Fibroblast of lung (primary cell): ENCODE measurements around the gene FCHO2. TPM values are rescaled to one million over a fixed set of nuclear protein-coding genes. Genes with fewer than 3 reads are reported as not detected.

Experiments
- DNase-seq, 2 donors: peaks; one replicate each; pipeline versions ENCODE4 v3.0.0 to v3.0.0-alpha.2; 2010; ENCODE audit warnings: low read depth in 2 of 2
- H2AFZ ChIP-seq: 2 replicates; pipeline ENCODE4 v1.5.1; 2012; ENCODE audit warnings: low read length, control low read depth, inconsistent platforms
- H3K27ac ChIP-seq: 2 replicates; pipeline ENCODE4 v1.5.1; 2011; ENCODE audit warnings: low read length, control low read depth; ENCODE audit not compliant: insufficient read depth
- H3K27me3 ChIP-seq: 2 replicates; pipeline ENCODE4 v1.5.1; 2011; ENCODE audit warnings: mild to moderate bottlenecking, low read length; ENCODE audit not compliant: control insufficient read depth, insufficient read depth
- H3K36me3 ChIP-seq: 2 replicates; pipeline ENCODE4 v1.5.1; 2011; ENCODE audit warnings: low read length; ENCODE audit not compliant: control insufficient read depth, insufficient read depth
- H3K4me1 ChIP-seq: 2 replicates; pipeline ENCODE4 v1.5.1; 2011; ENCODE audit warnings: low read length; ENCODE audit not compliant: control insufficient read depth, insufficient read depth; ENCODE audit errors: extremely low read depth
- H3K4me2 ChIP-seq: 2 replicates; pipeline ENCODE4 v1.5.1; 2011; ENCODE audit warnings: low read length, control low read depth; ENCODE audit not compliant: insufficient read depth; ENCODE audit errors: extremely low read depth
- H3K4me3 ChIP-seq, 4 experiments: fragments of 200-600 bp in 1 of 4; sonication (generic) in 1 of 4; replicated peaks in 1 of 4; 2 replicates each; pipeline ENCODE4 v1.5.1; 2011 to 2016; ENCODE audit warnings: low read length in 4 of 4, low read depth in 3 of 4, mild to moderate bottlenecking in 3 of 4, control low read depth in 2 of 4, inconsistent platforms in 1 of 4, mixed read lengths in 1 of 4; ENCODE audit not compliant: insufficient read depth in 1 of 4; ENCODE audit errors: control extremely low read depth in 1 of 4
- H3K79me2 ChIP-seq: 2 replicates; pipeline ENCODE4 v1.5.1; 2012; ENCODE audit warnings: mild to moderate bottlenecking, low read length, inconsistent platforms; ENCODE audit not compliant: control insufficient read depth, insufficient read depth
- H3K9ac ChIP-seq: 2 replicates; pipeline ENCODE4 v1.5.1; 2011; ENCODE audit warnings: mild to moderate bottlenecking, low read length, control low read depth; ENCODE audit not compliant: insufficient read depth
- H3K9me3 ChIP-seq: 2 replicates; pipeline ENCODE4 v1.5.1; 2012; ENCODE audit warnings: low read depth, low read length; ENCODE audit not compliant: control insufficient read depth, insufficient read depth
- H4K20me1 ChIP-seq: 2 replicates; pipeline ENCODE4 v1.5.1; 2011; ENCODE audit warnings: low read length; ENCODE audit not compliant: control insufficient read depth, insufficient read depth; ENCODE audit errors: extremely low read depth
- EZH2 ChIP-seq: IDR thresholded peaks from 2 replicates; pipeline ENCODE4 v1.5.1; 2012; ENCODE audit warnings: low read length, control low read depth, mild to moderate bottlenecking; ENCODE audit errors: missing control alignments
- polyA plus RNA-seq, 2 donors: library from polyadenylated mRNA; depleted of rRNA in 1 of 2; stranded (reverse) in 1 of 2; unstranded in 1 of 2; fragments of >200 nt; gene quantifications; 2 replicates each; pipeline ENCODE4 v1.2.1, GENCODE V29; 2011 to 2012; ENCODE audit warnings: missing spikeins in 1 of 2
- total RNA-seq: library from RNA; depleted of rRNA; stranded (reverse); fragments of >200 nt; gene quantifications from 2 replicates; pipeline ENCODE4 v1.2.1, GENCODE V29; 2014
- TF ChIP-seq, protein P1 (sequence below), 2 donors: IDR thresholded peaks in 1 of 2; conservative IDR thresholded peaks in 1 of 2; 1 replicate in 1 of 2; 2 replicates in 1 of 2; pipeline ENCODE4 v1.5.1; 2011 to 2012; ENCODE audit warnings: low read length in 2 of 2, control low read depth in 1 of 2, inconsistent platforms in 1 of 2, low read depth in 1 of 2, mild to moderate bottlenecking in 1 of 2

FCHO2 gene
- total and polyA plus RNA-seq, 2 donors (not counting 1 experiment from before 2014, with no cell fraction given): 11.3 to 19.2 TPM

DNA sequence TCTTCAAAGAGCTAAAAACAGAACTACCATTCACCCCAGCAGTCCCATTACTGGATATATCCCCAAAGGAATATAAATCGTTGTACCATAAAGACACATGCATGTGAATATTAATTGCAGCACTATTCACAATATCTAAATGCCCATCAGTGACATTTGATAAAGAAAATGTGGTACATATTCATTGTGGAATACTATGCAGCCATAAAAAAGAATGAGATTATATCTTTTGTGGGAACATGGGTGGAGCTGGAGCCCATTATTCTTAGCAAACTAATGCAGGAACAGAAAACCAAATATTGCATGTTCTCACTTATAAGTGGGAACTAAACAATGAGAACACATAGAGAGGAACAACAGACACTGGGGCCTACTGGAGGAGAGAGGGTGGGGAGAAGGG lies 38.7 kb downstream of the FCHO2 start:
- H2AFZ ChIP-seq: no peak overlapping the region
- H3K4me2 ChIP-seq: no peak overlapping the region
- no peaks in the 10 kb centered on the region for H4K20me1 ChIP-seq
- H3K9ac ChIP-seq: no peak overlapping the region
- H3K79me2 ChIP-seq: no peaks in the 10 kb centered on the region
- H3K27me3 ChIP-seq: no peaks in the 10 kb centered on the region
- H3K9me3 ChIP-seq: no peaks in the 10 kb centered on the region
- no peaks in the 10 kb centered on the region for H3K36me3 ChIP-seq
- H3K4me3 ChIP-seq: no peak overlapping the region
- no peaks in the 10 kb centered on the region for H3K4me1 ChIP-seq
- no peak for TF ChIP-seq EZH2
- TF ChIP-seq, protein P1, sequence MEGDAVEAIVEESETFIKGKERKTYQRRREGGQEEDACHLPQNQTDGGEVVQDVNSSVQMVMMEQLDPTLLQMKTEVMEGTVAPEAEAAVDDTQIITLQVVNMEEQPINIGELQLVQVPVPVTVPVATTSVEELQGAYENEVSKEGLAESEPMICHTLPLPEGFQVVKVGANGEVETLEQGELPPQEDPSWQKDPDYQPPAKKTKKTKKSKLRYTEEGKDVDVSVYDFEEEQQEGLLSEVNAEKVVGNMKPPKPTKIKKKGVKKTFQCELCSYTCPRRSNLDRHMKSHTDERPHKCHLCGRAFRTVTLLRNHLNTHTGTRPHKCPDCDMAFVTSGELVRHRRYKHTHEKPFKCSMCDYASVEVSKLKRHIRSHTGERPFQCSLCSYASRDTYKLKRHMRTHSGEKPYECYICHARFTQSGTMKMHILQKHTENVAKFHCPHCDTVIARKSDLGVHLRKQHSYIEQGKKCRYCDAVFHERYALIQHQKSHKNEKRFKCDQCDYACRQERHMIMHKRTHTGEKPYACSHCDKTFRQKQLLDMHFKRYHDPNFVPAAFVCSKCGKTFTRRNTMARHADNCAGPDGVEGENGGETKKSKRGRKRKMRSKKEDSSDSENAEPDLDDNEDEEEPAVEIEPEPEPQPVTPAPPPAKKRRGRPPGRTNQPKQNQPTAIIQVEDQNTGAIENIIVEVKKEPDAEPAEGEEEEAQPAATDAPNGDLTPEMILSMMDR (conservative IDR thresholded peaks at IDR 0.05 in 1 of 2, IDR thresholded peaks at IDR 0.05 in 1 of 2; ENCODE audit: low read depth in 1 of 2, low read length in 2 of 2): no peak
- H3K27ac ChIP-seq: no peak overlapping the region
- no peak for DNase-seq

DNA sequence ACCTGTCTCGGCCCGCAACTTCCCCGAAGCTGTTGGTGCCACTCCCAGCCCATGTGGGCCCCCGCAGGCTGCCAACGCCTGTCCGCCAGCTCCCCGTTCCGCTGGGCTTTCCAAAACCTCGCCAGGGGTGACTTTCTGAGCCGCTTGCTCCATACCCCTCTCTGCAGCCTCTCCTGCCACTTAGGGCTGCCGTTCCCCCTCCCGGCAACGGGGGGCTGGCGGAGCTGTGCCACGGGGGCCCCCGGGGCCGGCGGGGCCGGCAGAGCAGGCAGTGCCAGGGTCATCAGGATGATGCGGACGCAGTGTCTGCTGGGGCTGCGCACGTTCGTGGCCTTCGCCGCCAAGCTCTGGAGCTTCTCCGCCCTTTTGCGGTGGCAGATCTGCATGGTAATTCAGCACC lies 40.8 kb downstream of the FCHO2 start:
- DNase-seq: no peak
- Histone ChIP-seq H3K27ac (no peak overlapping the region), H3K4me3 (no peak overlapping the region), H3K9me3 (no peaks in the 10 kb centered on the region), H3K27me3 (no peaks in the 10 kb centered on the region), H2AFZ (no peak overlapping the region), H3K79me2 (no peaks in the 10 kb centered on the region), H4K20me1 (no peaks in the 10 kb centered on the region), H3K4me2 (no peak overlapping the region), H3K9ac (no peak overlapping the region), H3K36me3 (no peaks in the 10 kb centered on the region), H3K4me1 (no peaks in the 10 kb centered on the region)
- TF ChIP-seq, protein P1 (conservative IDR thresholded peaks at IDR 0.05 in 1 of 2, IDR thresholded peaks at IDR 0.05 in 1 of 2; ENCODE audit: low read depth in 1 of 2, low read length in 2 of 2): no peak
- TF ChIP-seq EZH2: no peak

DNA sequence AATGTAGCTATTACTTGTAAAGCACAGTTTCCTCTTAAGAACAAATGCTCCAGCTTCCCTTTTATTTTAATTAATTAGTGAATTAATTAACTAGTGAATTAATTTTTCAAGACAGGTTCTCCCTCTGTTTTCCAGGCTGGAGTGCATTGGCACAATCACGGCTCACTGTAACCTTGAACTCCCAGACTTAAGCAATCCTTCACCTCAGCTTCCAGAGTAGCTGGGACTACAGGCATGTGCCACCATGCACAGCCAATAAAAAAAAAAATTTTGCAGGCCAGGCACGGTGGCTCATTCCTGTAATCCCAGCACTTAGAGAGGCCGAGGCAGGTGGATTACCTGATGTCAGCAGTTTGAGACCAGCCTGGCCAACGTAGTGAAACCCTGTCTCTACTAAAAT lies 44.1 kb downstream of the FCHO2 start:
- no peak for DNase-seq
- Histone ChIP-seq H3K4me3 (no peak overlapping the region), H3K27me3 (no peaks in the 10 kb centered on the region), H3K9ac (no peak overlapping the region), H3K79me2 (no peaks in the 10 kb centered on the region), H4K20me1 (no peaks in the 10 kb centered on the region), H2AFZ (no peak overlapping the region), H3K27ac (no peak overlapping the region), H3K36me3 (no peaks in the 10 kb centered on the region), H3K4me2 (no peak overlapping the region), H3K4me1 (no peaks in the 10 kb centered on the region), H3K9me3 (no peaks in the 10 kb centered on the region)
- TF ChIP-seq, protein P1 (conservative IDR thresholded peaks at IDR 0.05 in 1 of 2, IDR thresholded peaks at IDR 0.05 in 1 of 2; ENCODE audit: low read depth in 1 of 2, low read length in 2 of 2): no peak
- no peak for TF ChIP-seq EZH2
